Stromal cell of bone marrow (primary cell): ENCODE measurements around the gene ITPKB.

Experiments
- DNase-seq: peaks from one replicate; pipeline ENCODE4 v3.0.0-alpha.2; 2012; ENCODE audit warnings: low read depth

Gene ITPKB

DNA sequence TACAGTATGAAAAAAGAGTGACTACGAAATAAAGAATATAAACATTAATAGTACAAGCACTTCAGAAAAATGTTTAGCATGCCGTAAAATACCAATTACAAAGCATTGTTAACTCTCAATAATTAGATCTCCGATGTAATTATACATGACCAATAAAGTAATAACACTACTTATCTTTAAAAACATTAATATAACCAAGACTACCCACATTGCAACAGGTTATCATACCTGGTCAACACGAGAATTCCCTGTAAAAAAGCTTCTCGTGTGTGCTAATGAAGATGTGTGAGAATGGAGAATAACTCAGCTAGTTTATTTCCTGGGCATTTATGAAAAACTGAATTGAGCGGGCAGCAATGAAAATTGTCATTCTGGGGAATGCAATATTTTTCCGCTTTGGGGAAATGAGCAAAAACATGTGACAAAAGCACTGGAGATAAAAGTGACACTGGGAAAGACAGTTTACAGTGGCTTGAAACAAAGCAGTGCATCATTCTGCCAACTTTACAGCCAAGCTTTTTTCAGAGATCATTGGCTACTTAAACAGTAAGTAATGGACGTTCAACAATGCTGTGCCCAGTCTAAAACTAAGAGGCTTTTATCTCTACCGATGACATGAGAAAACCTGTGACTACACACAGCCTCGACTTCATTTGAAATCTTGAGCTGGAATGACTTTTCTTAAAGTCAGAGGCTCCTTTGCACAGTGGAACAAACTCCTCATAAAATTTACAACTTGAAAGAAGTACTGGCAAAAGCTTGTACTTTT, 34.7 kb downstream of the ITPKB start:
- no peak for DNase-seq

DNA sequence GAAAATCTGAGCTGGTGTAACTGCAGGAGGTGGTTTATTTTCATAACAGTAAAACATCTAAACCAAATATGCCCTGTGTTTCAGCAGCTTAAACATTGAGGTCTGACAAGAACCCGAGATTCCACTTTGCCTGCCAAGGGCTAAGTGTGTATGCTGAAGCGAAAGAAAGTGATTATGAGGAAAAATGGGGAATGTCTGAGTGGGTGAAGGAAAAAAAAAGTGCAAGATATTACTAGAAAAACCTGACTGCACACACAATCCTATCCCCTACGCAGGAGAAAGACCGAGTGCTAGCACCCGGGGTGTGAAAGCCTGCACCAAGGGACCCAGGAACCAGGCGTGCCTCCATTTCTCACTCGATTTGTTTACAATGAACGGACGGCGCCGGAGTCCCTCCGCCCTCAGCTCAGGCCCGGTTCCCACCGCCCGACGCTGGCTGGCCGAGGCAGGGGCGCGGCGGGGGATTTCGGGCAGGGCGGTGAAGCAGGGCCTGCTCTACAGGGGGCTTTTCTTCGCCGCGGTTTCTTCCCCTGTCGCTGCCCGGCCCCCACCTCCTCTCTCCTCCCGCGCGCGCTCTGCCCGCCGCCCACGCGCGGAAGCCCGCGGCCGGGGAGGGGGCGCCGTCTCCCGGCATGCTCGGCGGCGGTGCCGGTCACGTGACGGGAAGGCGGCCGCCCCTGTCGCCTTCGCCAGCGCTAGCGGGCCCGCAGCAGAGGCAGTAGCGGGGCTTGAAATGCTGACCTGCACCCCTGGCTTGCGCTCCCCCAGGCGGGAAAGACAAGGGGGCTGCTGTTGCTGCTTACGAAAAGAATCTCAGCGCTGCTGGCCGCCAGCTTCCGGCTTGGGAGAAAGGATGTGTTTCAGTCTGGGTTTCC, 35.9 kb downstream of the ITPKB start:
- DNase-seq: no peak

DNA sequence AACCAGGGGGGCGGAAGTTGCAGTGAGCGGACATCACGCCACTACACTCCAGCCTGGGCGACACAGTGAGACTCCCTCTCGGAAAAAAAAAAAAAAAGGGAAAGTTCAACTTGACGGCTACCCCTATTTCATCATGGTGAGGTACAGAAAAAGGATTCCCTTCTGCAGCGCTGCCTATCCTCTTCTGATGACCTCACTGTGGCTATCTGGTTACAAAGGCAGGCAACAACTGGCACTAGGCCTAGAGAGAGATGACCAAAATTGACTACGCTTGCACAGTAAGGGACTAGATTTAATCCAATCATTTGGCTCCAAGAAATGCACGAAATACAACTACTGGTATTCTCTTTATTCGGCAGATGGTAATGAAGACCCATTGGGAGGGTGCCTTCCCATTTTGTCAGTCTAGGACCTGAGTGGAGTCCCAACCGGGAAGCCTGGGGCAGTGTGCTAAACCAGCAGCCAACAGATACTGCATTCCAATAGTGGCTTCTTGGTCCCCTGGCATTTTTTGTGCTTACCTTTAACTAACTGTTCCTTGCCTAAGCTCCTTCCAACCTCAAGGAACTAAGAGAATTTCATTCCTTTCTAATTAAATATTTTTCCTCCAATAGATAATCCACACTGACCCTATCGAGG, 36.6 kb downstream of the ITPKB start:
- DNase-seq: peak; percentile 93

DNA sequence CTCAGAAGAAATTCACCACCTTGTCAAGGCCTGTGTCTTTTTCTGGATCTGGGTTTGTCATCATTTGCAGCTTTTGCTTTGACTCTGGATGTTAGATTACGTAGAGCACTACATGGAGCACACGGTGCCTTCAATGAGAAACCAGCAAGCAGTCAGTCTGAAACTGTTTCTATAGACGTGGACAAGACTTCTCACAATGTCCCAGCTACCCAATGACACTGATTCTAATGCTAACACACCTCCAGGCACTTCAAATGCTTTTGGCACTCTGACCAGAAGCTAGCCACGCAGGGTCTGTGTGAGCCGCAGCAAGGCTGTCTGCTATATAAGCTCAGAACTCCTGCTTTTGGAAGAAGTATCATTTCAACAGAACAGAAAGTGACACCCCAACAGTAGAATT, 38.2 kb downstream of the ITPKB start:
- no peak for DNase-seq

DNA sequence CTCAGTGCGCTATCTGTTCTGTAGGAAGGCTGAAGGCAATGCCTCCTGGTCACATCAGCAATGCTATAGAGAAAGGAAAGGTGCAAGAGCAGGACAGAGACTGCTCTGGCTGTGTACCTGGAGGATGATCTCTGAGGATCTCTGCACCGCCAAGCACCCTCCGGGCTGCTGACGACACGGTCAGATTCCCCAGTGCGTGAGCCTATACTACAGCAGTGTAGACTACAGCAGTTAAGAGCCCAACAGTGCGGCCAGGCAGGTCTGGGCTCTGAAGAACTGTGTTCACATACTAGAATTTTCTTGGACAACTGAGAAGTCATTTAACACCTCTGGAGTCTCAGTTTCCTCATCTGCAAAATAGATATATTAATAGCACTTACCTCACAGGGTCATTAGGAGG, 39.9 kb downstream of the ITPKB start:
- DNase-seq: no peak

DNA sequence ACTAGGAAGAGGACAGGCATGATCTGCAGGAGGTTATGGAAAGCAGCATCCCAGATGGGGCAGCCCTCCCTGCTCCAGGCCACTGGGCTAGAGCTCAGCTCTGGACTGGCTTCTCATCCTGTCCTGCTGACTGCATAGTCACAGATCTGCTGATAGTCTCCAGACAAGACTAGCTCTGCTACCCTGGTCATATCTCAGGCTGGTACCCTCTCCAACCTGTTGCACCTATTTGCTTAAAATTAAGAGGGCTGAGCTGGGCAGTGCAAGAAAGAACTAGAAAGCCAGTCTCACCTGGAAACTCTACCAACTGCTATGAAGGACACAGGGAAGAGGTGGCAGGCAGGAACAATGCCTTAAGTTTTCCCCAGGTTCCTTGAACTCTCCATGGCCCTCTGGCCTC, 40.4 kb downstream of the ITPKB start:
- no peak for DNase-seq

DNA sequence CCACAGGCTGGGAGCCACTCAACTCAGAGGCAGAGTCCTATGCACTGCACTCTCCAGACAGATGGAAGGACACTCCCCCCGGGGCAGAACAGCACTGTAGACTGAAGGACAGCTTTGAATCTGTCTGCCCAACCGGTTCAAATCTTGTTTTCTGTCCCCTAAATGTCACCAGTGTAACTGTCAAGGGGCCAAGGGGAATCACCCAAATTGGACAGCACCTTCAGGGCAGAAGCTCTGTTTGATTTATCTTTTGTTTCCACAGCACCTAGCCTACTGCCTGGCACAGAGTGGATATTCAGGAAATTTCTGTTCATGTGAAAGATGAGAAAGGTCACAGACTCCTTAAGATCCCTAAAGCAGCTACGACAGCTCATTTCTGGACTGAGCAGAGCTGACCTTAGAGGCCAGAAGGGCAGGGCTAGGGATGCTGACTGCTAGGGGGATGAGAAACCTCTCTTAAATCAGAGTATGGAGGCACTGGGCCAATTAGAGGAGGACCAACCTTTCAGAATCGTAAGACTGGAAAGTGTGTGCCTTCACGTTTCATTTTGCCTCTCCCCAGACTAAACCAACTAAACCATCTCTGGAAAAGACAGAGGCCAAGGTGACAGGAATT, 41.0 kb downstream of the ITPKB start:
- DNase-seq: no peak

DNA sequence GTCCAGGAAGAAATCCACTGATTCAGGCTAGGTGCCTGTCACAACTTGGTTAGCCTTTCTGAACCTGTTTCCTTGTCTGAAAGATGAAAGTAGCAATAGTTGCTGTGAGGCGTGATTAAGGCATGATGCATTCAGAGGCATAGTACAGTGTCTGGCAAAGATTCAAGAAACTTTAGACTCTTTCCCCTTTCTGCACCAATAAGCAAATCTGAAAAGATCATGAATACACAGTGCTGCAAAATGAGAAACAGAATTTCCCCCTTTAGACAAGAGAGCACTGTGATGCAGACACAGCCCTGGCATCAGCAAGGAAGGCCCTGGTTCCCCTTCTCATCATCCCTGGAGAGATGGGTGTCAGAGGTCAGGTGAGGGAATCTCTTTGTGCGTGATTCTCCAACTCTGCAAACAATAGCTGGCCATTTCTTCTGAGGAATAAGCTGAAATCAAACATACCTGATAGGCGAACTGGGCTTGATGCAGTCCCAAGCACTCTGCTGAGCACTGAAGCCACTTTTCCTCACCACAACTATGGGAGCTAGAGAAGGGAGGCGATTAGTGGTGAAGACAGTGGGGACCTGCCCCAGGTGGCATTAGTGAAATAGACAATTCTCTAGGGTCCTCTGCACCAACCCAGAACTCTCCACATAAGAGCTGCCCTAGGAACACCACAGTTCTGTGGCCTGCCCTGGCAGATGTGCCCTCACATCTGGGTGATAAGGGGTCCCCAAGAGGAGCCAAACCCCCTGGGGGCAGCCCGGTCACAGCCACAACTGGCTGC, 41.7 kb downstream of the ITPKB start:
- no peak for DNase-seq

DNA sequence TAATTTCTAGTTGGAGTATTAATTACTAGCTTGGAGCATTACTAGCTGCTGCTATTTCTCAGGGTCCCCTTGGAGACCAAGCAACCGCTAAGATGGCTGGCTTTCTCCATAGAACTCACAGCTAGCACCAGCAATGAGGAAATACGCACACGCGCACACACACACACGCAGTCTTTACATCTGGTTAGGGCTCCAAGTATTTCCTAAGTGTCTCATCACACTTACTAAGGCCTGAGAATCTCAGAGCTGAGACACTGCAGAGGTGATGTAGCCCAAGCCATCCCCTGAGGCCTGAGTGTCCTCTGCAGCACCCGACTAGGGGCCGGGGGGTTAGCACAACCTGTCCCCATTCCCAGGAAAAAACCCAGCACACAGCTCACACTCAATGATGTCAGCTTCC, 42.5 kb downstream of the ITPKB start:
- DNase-seq: no peak

DNA sequence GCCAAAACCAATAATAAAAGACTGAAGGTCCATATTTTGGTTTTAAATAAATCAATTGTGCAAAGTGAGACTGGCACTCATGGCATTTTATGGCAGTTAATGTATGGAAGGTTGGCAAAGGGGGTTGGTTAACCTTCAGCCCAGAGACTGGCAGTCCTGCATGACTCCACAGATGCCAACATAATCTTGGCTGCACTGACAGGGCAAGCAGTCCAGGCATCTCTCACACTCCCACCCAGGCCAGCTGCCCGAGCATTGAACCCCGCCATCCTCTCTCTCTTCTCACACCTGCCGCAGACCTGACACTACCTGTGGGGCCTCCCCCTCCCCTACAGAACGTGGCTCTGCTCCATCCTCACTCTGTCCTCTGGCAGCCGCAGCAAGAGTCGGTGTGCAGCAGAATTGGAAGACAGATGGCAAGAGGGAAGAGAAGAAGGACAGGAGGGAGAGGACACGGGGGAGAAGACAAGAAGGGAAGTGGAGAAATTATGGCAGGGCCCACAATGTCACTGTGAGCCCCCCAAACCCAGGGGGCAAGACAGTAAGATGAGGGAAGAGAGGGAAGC, 43.7 kb downstream of the ITPKB start:
- DNase-seq: no peak

DNA sequence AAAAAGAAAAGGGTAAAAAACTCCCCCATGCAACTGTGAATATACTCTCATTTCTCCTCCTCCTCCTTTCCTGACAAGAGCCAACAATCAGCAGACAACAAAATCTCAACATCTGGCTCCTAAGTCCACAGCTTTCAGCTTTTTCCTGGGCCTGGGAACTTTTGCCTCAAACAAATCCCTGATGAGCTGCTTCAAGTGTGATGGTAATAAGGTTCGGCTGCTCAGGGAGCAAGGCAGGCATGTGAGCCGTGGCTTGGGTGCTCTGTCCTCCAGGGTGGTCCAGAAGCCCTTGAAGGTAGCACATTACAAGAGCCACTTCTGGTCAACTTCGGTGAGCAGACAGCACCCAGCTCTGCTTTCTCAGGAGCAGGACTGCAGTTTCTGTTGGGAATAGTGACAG, 46.3 kb downstream of the ITPKB start:
- DNase-seq: no peak

DNA sequence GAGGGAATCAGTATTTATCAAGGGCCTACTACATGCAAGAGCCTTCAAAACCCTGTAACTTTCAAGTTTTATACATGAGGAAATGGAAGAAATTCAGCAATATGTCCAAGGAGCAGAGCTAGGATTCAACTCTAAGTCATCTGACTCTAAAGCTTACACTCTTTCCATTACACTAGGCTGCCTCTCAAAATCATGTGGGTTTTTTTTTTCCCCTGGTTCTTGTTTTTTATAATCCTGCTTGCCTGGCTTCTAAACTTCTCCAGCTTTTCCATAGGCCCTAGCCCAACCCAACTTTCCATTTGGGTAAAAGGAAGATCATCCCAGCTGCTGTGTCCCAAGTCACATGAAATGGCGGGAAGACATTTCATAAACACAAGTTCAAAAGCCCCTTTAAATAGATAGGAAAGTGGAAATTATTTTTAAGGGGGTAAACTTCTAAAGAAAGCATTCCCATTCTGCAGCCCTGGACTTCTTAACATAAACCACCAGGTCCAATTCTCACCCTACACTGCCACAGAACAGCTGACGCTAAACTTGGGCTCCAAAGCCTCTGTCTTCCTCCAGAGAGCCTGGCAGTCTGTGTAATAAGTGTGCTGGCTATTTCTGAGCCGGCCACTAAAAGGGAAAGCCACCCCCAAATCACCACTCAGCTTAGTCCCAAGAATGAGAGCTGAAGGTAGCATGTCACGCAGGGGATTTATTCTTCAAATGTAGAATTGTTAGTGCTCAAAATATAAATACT, 46.9 kb downstream of the ITPKB start:
- no peak for DNase-seq

DNA sequence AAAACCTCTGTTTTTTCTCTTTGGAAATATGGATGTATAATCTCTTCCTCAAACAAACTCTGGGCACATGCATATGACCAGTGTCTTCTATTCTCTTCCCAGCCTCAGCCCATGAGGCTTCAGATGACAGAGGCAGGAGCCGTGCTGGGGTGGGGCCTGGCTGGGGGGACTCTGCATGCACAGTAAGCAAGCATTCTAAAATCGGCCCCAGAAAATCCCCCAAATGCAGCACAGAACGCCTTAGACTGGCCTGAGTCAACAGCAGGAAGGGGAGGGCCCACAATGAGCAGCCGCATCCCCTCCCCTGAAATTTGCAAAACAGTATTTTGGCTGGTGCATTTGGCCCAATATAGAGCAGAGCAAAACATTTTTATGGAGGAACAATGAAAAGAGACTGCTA, 47.8 kb downstream of the ITPKB start:
- no peak for DNase-seq

DNA sequence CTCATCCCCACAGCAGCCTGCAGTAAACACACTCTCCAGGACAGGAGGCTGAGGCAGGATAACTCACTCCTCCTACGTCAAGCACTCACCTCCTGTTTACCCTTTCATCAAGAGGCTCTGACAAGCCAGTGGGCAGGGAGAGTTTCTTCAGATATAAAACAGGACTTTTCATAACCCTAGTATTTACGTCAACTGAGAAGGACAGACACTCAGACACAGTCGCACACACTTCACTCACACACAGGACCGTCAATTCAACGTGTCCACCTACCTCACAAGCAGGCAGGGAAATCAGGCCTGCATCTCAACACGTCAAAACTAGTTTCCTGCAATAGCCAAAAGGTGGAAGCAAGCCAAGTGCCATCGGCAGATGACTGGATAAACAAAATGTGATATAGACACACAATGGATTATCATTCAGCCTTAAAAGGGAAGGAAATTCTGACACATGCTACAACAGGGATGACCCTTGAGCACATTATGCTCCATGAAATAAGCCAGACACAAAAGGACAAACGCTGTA, 48.6 kb downstream of the ITPKB start:
- DNase-seq: no peak

DNA sequence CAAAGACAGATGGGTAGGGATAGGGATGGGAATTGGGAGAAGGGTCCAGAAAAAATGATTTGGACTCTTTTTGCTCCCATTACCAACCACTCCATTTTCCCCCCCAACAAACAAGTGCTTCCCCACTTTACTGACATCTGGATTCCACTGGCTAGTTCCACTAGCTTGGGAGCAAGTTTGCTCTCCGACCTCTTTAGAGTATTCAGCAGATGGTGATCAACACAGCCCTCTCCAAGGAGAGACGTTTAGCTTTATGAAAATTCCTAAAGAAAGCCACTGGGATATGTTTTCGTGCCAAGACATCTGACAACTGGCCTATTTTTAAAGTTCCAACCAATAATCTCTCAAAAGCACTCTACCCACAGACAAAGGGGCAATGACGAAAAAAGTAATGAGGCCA, 50.3 kb downstream of the ITPKB start:
- DNase-seq: no peak

DNA sequence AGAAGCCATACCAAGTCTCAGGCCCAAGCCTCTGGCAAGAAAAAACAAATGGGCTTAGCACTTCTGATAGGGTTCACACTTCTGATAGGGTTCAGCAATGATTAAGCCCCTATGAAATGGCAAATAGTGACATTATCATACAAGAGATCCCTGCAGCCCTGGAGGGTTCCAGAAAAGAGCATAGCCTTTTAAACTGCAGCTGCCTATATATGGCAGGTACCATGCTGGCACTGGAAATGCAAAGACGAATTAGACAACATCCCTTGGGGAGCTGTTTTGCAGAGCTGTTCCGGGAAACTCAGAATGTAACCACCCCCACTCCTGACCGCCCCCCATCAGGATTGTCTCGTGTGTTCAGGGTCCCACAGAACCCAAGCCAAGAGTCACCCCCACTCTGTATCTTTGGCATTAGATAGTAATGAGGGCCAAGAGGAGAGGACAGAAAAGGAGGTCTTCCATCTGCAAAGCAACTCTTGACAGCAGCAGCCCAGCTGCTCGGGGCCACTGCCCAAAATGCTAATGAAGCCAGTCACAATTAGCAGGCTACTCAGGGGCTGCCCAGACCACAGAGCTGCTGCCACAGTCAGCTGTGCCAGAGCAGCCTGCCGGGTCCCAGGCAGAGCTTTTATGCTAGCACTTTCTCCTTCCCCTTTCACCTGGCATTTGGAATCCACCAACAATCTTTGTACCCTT, 50.9 kb downstream of the ITPKB start:
- DNase-seq: no peak

DNA sequence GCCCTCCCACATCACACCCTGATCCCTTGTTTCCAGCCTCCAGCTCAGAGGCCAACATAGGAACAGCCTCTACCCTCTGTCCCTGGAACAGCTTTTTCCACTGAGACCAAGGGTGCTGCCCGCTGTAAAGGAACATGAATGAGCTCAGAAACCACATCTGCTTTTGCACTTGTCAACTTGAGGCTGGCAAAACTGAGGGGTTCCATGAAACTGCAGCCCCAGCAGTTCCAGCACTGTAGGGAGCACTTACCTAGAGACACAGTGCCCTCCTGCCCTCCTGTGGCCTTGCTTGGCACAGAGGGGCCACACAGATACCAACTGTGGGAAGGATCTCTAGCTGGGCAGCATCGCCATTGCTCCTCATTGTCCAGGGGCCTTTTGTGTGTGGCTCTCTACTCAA, 51.7 kb downstream of the ITPKB start:
- no peak for DNase-seq

DNA sequence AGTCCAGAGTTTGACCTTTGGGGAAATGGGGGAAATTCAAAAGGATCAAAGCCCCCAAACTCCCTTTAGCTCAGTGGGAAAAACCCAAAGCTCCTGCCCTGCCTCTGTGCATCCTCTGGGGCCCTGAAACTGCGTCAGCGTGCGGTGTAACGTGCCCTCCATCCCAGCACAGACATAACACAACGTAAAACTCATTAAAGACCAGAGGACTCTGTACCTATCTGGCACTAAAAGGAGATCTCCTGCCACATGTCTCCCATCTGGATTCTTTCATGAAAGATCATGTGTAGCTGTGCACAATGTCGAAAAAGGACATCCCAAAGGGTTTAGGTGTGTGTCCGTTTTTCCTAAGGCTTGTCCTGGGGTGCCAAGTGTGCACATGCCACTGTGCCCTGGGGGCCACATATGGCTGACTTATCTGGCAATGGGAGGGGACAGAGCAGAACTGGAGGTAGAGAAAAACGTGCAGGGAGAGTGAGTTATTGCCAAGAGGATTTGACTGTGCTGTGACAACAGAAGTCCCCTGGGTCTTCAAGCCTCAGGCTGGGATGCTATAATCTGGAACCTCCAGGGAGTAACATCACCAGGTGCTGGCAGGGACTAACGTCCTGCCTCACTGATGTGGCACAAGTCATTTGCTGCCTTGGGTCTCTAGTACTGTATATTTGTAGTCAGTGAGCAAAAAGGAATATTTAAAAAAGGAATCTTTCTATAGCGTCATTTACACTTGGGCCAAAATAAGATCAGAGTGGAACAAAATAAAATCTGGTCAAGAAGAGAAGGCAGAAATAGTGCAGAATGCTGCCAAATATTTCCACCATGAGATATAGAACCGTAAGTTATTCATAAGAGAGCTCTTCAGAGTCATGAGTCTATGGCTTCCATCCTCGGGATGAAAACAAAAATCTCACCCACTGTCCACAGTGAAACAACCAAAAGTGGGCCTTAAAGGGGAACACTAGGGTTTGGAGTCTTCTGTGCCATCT, 52.3 kb downstream of the ITPKB start:
- DNase-seq: no peak
